ENCODE results near the gene RPLP1.

Gene RPLP1

GRCh38 chr15:69454953-69455352, 2.3 kb downstream of the RPLP1 start:
- no peak for DNase-seq
- H3K27ac ChIP-seq = no peak overlapping the region
- peaks cover 40% of the 10 kb centered on the region for H3K36me3 ChIP-seq (replicated peaks)
- in situ Hi-C loops (cut with HindIII; ENCODE audit: low pct_ligation_motif_present, low sequenced_read_pairs) = no loop called here
- peak overlapping the region; percentile 93 for H3K4me3 ChIP-seq (ENCODE audit: low read depth, low read length)
- H3K27me3 ChIP-seq (replicated peaks) = no peaks in the 10 kb centered on the region
- TF ChIP-seq CTCF (IDR thresholded peaks at IDR 0.05; ENCODE audit: low read depth, low read length, missing control alignments) = no peak

- in situ Hi-C loops (cut with HindIII; ENCODE audit: low pct_ligation_motif_present, low sequenced_read_pairs) = no loop called here
- H3K27me3 ChIP-seq (replicated peaks) = no peaks in the 10 kb centered on the region
- no peak for TF ChIP-seq CTCF (IDR thresholded peaks at IDR 0.05; ENCODE audit: low read depth, low read length, missing control alignments)
- peaks cover 40% of the 10 kb centered on the region for H3K36me3 ChIP-seq (replicated peaks)
- no peak overlapping the region for H3K4me3 ChIP-seq (ENCODE audit: low read depth, low read length)
- DNase-seq = no peak
- no peak overlapping the region for H3K27ac ChIP-seq
These were observed 3.9 kb downstream of the RPLP1 start for GRCh38 chr15:69456208-69457166.

DNA sequence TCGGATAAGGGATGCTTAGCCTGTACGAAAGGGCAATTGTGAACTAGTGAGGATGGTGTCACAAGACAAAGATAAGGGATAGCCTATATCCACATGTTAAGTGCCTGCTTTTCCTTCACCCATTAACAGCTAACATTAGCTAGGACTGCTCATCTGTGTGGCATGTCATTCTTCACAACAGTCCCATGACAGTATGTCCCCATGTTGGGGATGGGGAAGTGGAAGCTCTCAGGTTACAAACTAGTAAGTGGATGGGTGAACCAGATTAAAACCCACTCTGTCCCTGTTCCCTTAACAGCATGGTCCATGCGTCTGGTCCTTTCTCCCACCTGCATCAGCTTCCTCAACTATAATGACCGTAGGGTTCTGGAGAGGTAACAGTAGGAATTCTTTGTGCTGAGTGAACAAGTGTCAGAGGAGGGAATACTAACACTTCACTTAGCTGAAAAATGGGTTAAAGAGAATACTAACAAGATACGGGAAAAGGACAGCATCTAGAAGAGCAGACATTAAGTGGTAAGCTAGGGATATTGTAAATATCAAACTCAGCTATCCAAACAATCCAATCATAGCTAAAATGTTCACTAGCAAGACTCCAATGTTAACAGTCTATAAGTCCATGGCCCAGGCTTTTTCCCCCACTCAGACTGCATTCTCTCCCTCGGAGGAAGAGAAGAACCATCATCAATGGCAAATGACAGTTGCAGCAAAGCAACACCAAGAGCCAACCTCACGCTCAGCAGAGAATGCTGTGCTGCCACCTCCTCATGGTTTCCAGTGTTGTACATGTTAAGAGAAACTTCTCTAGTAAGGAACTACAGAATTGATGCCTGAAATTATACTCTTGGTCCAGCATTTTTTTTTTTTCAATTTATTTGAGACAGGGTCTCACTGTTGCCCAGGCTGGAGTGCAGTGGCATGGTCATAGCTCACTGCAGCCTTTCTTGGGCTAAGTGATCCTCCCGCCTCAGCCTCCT, 5.0 kb downstream of the RPLP1 start:
- no peak for TF ChIP-seq CTCF (IDR thresholded peaks at IDR 0.05; ENCODE audit: low read depth, low read length, missing control alignments)
- no peak overlapping the region for H3K27ac ChIP-seq
- no peaks in the 10 kb centered on the region for H3K27me3 ChIP-seq (replicated peaks)
- DNase-seq = no peak
- in situ Hi-C loops (cut with HindIII; ENCODE audit: low pct_ligation_motif_present, low sequenced_read_pairs) = no loop called here
- H3K4me3 ChIP-seq (ENCODE audit: low read depth, low read length) = no peak overlapping the region
- peaks cover 40% of the 10 kb centered on the region for H3K36me3 ChIP-seq (replicated peaks)

GRCh38 chr15:69459066-69459465, 6.4 kb downstream of the RPLP1 start:
- no peak for TF ChIP-seq CTCF (IDR thresholded peaks at IDR 0.05; ENCODE audit: low read depth, low read length, missing control alignments)

GRCh38 chr15:69460481-69460880, 7.9 kb downstream of the RPLP1 start:
- no peak for DNase-seq
- Histone ChIP-seq H3K4me3 (ENCODE audit: low read depth, low read length) (no peak overlapping the region), H3K36me3 (replicated peaks) (peaks cover 21% of the 10 kb centered on the region), H3K27me3 (replicated peaks) (no peaks in the 10 kb centered on the region), H3K27ac (no peak overlapping the region)
- in situ Hi-C loops (cut with HindIII; ENCODE audit: low pct_ligation_motif_present, low sequenced_read_pairs) = no loop called here
- TF ChIP-seq CTCF (IDR thresholded peaks at IDR 0.05; ENCODE audit: low read depth, low read length, missing control alignments) = no peak

More at GRCh38 chr15:69459066-69459465, 6.4 kb downstream of the RPLP1 start:
- in situ Hi-C loops (cut with HindIII; ENCODE audit: low pct_ligation_motif_present, low sequenced_read_pairs) = no loop called here
- peaks cover 33% of the 10 kb centered on the region for H3K36me3 ChIP-seq (replicated peaks)
- H3K27ac ChIP-seq = no peak overlapping the region
- H3K4me3 ChIP-seq (ENCODE audit: low read depth, low read length) = no peak overlapping the region
- no peak for DNase-seq
- H3K27me3 ChIP-seq (replicated peaks) = no peaks in the 10 kb centered on the region

Measured in brain microvascular endothelial cell (primary cell).